ENCODE results near the gene NAT16.

Gene NAT16

GRCh38 chr7:101155303-101155702, 24.8 kb downstream of the NAT16 start:
- peak overlapping the region; percentile 55 for H3K27ac ChIP-seq (ENCODE audit: low read length)
- H3K36me3 ChIP-seq (replicated peaks; ENCODE audit: low read depth, low read length) = peaks cover 24% of the 10 kb centered on the region
- H3K4me3 ChIP-seq (ENCODE audit: low read length) = peak overlapping the region; percentile 92
- peaks cover 25% of the 10 kb centered on the region for H3K4me1 ChIP-seq (ENCODE audit: low read length)
- TF ChIP-seq EZH2phosphoT487 (IDR thresholded peaks at IDR 0.05; ENCODE audit: low read depth) (no peak), CTCF (IDR thresholded peaks at IDR 0.05; ENCODE audit: low read depth, low read length) (no peak)
- H3K27me3 ChIP-seq (ENCODE audit: low read depth, low read length) = no peaks in the 10 kb centered on the region
- H3K9me3 ChIP-seq (ENCODE audit: insufficient read depth, low read length) = no peaks in the 10 kb centered on the region
- H4K20me1 ChIP-seq (ENCODE audit: insufficient read depth, low read length) = no peaks in the 10 kb centered on the region
- peak overlapping the region; percentile 88 for H3K4me2 ChIP-seq (ENCODE audit: low read length)
- no peak overlapping the region for H2AFZ ChIP-seq (ENCODE audit: low read depth, low read length)
- H3K79me2 ChIP-seq (ENCODE audit: low read length) = peaks cover 20% of the 10 kb centered on the region
- peak overlapping the region; percentile 93 for H3K9ac ChIP-seq (ENCODE audit: low read length)

- no peak overlapping the region; the same call in 1 of the 2 replicates for H2AFZ ChIP-seq (ENCODE audit: low read depth, low read length)
- peaks cover 25% of the 10 kb centered on the region for H3K4me1 ChIP-seq (ENCODE audit: low read length)
- H3K27ac ChIP-seq (ENCODE audit: low read length) = peak overlapping the region; percentile 55
- H3K79me2 ChIP-seq (ENCODE audit: low read length) = peaks cover 20% of the 10 kb centered on the region
- no peaks in the 10 kb centered on the region for H3K9me3 ChIP-seq (ENCODE audit: insufficient read depth, low read length)
- H4K20me1 ChIP-seq (ENCODE audit: insufficient read depth, low read length) = no peaks in the 10 kb centered on the region
- H3K4me3 ChIP-seq (ENCODE audit: low read length) = peak overlapping the region; percentile 92
- H3K36me3 ChIP-seq (replicated peaks; ENCODE audit: low read depth, low read length) = peaks cover 24% of the 10 kb centered on the region
- TF ChIP-seq CTCF (IDR thresholded peaks at IDR 0.05; ENCODE audit: low read depth, low read length) = no peak
- TF ChIP-seq EZH2phosphoT487 (IDR thresholded peaks at IDR 0.05; ENCODE audit: low read depth) = no peak
- peak overlapping the region; percentile 88 for H3K4me2 ChIP-seq (ENCODE audit: low read length)
- peak overlapping the region; percentile 93 for H3K9ac ChIP-seq (ENCODE audit: low read length)
- no peaks in the 10 kb centered on the region for H3K27me3 ChIP-seq (ENCODE audit: low read depth, low read length)
Measured at GRCh38 chr7:101154693-101155102, 25.4 kb downstream of the NAT16 start.

- peak within 1 kb of the TSS; percentile 55 for H3K27ac ChIP-seq (ENCODE audit: low read length)
- H3K27me3 ChIP-seq (ENCODE audit: low read depth, low read length) = no peaks in the 10 kb centered on the region
- H3K79me2 ChIP-seq (ENCODE audit: low read length) = peaks cover 20% of the 10 kb centered on the region
- H4K20me1 ChIP-seq (ENCODE audit: insufficient read depth, low read length) = no peaks in the 10 kb centered on the region
- H3K9ac ChIP-seq (ENCODE audit: low read length) = peak within 1 kb of the TSS; percentile 93
- H3K4me1 ChIP-seq (ENCODE audit: low read length) = peaks cover 25% of the 10 kb centered on the region
- H2AFZ ChIP-seq (ENCODE audit: low read depth, low read length) = peak within 1 kb of the TSS; percentile 75; the same call in 1 of the 2 replicates
- peak within 1 kb of the TSS; percentile 88 for H3K4me2 ChIP-seq (ENCODE audit: low read length)
- TF ChIP-seq EZH2phosphoT487 (IDR thresholded peaks at IDR 0.05; ENCODE audit: low read depth) (no peak), CTCF (IDR thresholded peaks at IDR 0.05; ENCODE audit: low read depth, low read length) (no peak)
- peak within 1 kb of the TSS; percentile 92 for H3K4me3 ChIP-seq (ENCODE audit: low read length)
- H3K9me3 ChIP-seq (ENCODE audit: insufficient read depth, low read length) = no peaks in the 10 kb centered on the region
- H3K36me3 ChIP-seq (replicated peaks; ENCODE audit: low read depth, low read length) = peaks cover 22% of the 10 kb centered on the region
Measured at GRCh38 chr7:101153969-101154692, 26.0 kb downstream of the NAT16 start, which contains the start of gene AP1S1. Gene AP1S1 (plus strand): TSS chr7:101154476. CDS start chr7:101154515, 39 bp downstream.

GRCh38 chr7:101151908-101152651, 28.0 kb downstream of the NAT16 start:
- Histone ChIP-seq H3K4me3 (ENCODE audit: low read length) (no peak overlapping the region), H3K9me3 (ENCODE audit: insufficient read depth, low read length) (no peaks in the 10 kb centered on the region), H3K4me2 (ENCODE audit: low read length) (no peak overlapping the region), H3K27ac (ENCODE audit: low read length) (no peak overlapping the region), H2AFZ (ENCODE audit: low read depth, low read length) (no peak overlapping the region), H3K36me3 (replicated peaks; ENCODE audit: low read depth, low read length) (peaks cover 8% of the 10 kb centered on the region), H3K79me2 (ENCODE audit: low read length) (peaks cover 20% of the 10 kb centered on the region), H3K27me3 (ENCODE audit: low read depth, low read length) (no peaks in the 10 kb centered on the region; the same call in 1 of the 2 replicates), H3K9ac (ENCODE audit: low read length) (no peak overlapping the region), H3K4me1 (ENCODE audit: low read length) (peaks cover 21% of the 10 kb centered on the region), H4K20me1 (ENCODE audit: insufficient read depth, low read length) (no peaks in the 10 kb centered on the region)
- TF ChIP-seq EZH2phosphoT487 (IDR thresholded peaks at IDR 0.05; ENCODE audit: low read depth) (no peak), CTCF (IDR thresholded peaks at IDR 0.05; ENCODE audit: low read depth, low read length) (no peak)

Data from OCI-LY3 (cell line).